WTC11 (cell line): ENCODE data around the gene TMEM144. TPM values are rescaled to one million over a fixed set of nuclear protein-coding genes. Genes with fewer than 3 reads are reported as not detected.

ENCODE experiments used
- ATAC-seq: fragments of 200-7000 bp; cut with Tn5 transposase; 2 replicates; pipeline ENCODE4 v1.10.0; 2021; ENCODE audit warnings: mild to moderate bottlenecking, moderate library complexity
- CTCF ChIA-PET: fragments of 300-600 bp; sonication (Branson Sonifier 250); formaldehyde crosslinking; loops from one replicate; lab custom pipeline; 2021; ENCODE audit warnings: antibody characterized with exemption; lab: Charles Lee
- POLR2A ChIA-PET: fragments of 350-600 bp; sonication (Branson Sonifier 250); formaldehyde crosslinking; loops from one replicate; lab custom pipeline; 2021; ENCODE audit warnings: antibody characterized with exemption; lab: Charles Lee
- DNase-seq: peaks from one replicate; pipeline ENCODE4 v3.0.0; 2021; ENCODE audit warnings: low spot score
- H3K27ac Mint-ChIP-seq: 2 replicates; pipeline ENCODE4 v1.8.0; 2021; ENCODE audit warnings: mixed read lengths
- H3K27me3 Mint-ChIP-seq: 2 replicates; pipeline ENCODE4 v1.8.0; 2021; ENCODE audit warnings: low read depth, mild to moderate bottlenecking, moderate library complexity, mixed read lengths
- H3K36me3 Mint-ChIP-seq: 2 replicates; pipeline ENCODE4 v1.8.0; 2021; ENCODE audit warnings: mixed read lengths
- H3K4me1 Mint-ChIP-seq: 2 replicates; pipeline ENCODE4 v1.8.0; 2022; ENCODE audit warnings: mixed read lengths
- H3K4me3 Mint-ChIP-seq: 2 replicates; pipeline ENCODE4 v1.8.0; 2021; ENCODE audit warnings: mild to moderate bottlenecking, moderate library complexity, mixed read lengths
- H3K9me3 Mint-ChIP-seq: 2 replicates; pipeline ENCODE4 v1.8.0; 2021; ENCODE audit warnings: mixed read lengths
- CBFB ChIP-seq: sonication (generic); formaldehyde crosslinking; IDR thresholded peaks from 2 replicates; pipeline ENCODE4 v1.8.1; 2022; ENCODE audit warnings: mild to moderate bottlenecking, low read depth, missing genetic modification reagents
- GABPB1 ChIP-seq: sonication (generic); formaldehyde crosslinking; IDR thresholded peaks from 2 replicates; pipeline ENCODE4 v1.8.1; 2023; ENCODE audit warnings: mild to moderate bottlenecking, missing genetic modification reagents
- GTF2I ChIP-seq: fragments of 250-450 bp; sonication (Bioruptor Pico); conservative IDR thresholded peaks from 2 replicates; pipeline ENCODE4 v1.4.0; 2021; ENCODE audit warnings: mild to moderate bottlenecking
- IRF2 ChIP-seq: sonication (generic); formaldehyde crosslinking; IDR thresholded peaks from 2 replicates; pipeline ENCODE4 v1.8.0; 2022; ENCODE audit warnings: low read depth, missing genetic modification reagents, borderline replicate concordance
- JAZF1 ChIP-seq: fragments of 250-450 bp; sonication (Bioruptor Pico); IDR thresholded peaks from 2 replicates; pipeline ENCODE4 v1.9.0; 2021; ENCODE audit warnings: moderate library complexity, mild to moderate bottlenecking, inconsistent platforms
- KAT7 ChIP-seq: sonication (generic); formaldehyde crosslinking; IDR thresholded peaks from 2 replicates; pipeline ENCODE4 v1.8.1; 2023; ENCODE audit warnings: missing genetic modification reagents, mild to moderate bottlenecking, borderline replicate concordance
- NR1H2 ChIP-seq: sonication (generic); formaldehyde crosslinking; IDR thresholded peaks from 2 replicates; pipeline ENCODE4 v1.9.0; 2021; ENCODE audit warnings: mild to moderate bottlenecking, moderate library complexity, missing genetic modification reagents
- NR2C2 ChIP-seq: sonication (generic); formaldehyde crosslinking; IDR thresholded peaks from 2 replicates; pipeline ENCODE4 v1.8.0; 2022; ENCODE audit warnings: mild to moderate bottlenecking, missing genetic modification reagents
- NR3C1 ChIP-seq: sonication (generic); formaldehyde crosslinking; conservative IDR thresholded peaks from 2 replicates; pipeline ENCODE4 v1.8.1; 2023; ENCODE audit warnings: low read depth, mild to moderate bottlenecking, missing genetic modification reagents
- RELA ChIP-seq: sonication (generic); formaldehyde crosslinking; IDR thresholded peaks from 2 replicates; pipeline ENCODE4 v1.8.1; 2022; ENCODE audit warnings: missing genetic modification reagents, mild to moderate bottlenecking, borderline replicate concordance
- RORB ChIP-seq: fragments of 250-450 bp; sonication (Bioruptor Pico); IDR thresholded peaks from 2 replicates; pipeline ENCODE4 v1.9.0; 2021; ENCODE audit warnings: mild to moderate bottlenecking
- SMAD3 ChIP-seq: sonication (generic); formaldehyde crosslinking; IDR thresholded peaks from 2 replicates; pipeline ENCODE4 v1.8.0; 2022; ENCODE audit warnings: missing genetic modification reagents, mild to moderate bottlenecking, borderline replicate concordance
- TEAD1 ChIP-seq: sonication (generic); formaldehyde crosslinking; IDR thresholded peaks from 2 replicates; pipeline ENCODE4 v1.8.0; 2022; ENCODE audit warnings: mild to moderate bottlenecking, missing genetic modification reagents
- ZNF416 ChIP-seq: fragments of 250-450 bp; sonication (Bioruptor Pico); IDR thresholded peaks from 2 replicates; pipeline ENCODE4 v1.9.0; 2021; ENCODE audit warnings: mild to moderate bottlenecking, inconsistent platforms
- total RNA-seq: library from RNA; stranded (reverse); gene quantifications from 3 replicates; pipeline ENCODE4 v1.2.3, GENCODE V29; 2021
- TF ChIP-seq, protein P1 (sequence below): sonication (generic); formaldehyde crosslinking; IDR thresholded peaks from 2 replicates; pipeline ENCODE4 v1.8.0; 2023; ENCODE audit warnings: mild to moderate bottlenecking, missing genetic modification reagents
- TF ChIP-seq, protein P2 (sequence below): sonication (generic); formaldehyde crosslinking; IDR thresholded peaks from 2 replicates; pipeline ENCODE4 v1.8.1; 2022; ENCODE audit warnings: mild to moderate bottlenecking, missing genetic modification reagents, moderate library complexity, borderline replicate concordance
- TF ChIP-seq, protein P3 (sequence below): sonication (generic); formaldehyde crosslinking; IDR thresholded peaks from 2 replicates; pipeline ENCODE4 v1.8.1; 2023; ENCODE audit warnings: mild to moderate bottlenecking, moderate library complexity, missing genetic modification reagents
- TF ChIP-seq, protein P4 (sequence below): sonication (generic); formaldehyde crosslinking; IDR thresholded peaks from 2 replicates; pipeline ENCODE4 v1.8.1; 2023; ENCODE audit warnings: mild to moderate bottlenecking, missing genetic modification reagents
- TF ChIP-seq, protein P5 (sequence below): sonication (generic); formaldehyde crosslinking; IDR thresholded peaks from 2 replicates; pipeline ENCODE4 v1.8.1; 2022; ENCODE audit warnings: missing genetic modification reagents, borderline replicate concordance

The TMEM144 gene
- total RNA-seq, 1 experiment from 2014 or later, result 3.8 TPM

DNA sequence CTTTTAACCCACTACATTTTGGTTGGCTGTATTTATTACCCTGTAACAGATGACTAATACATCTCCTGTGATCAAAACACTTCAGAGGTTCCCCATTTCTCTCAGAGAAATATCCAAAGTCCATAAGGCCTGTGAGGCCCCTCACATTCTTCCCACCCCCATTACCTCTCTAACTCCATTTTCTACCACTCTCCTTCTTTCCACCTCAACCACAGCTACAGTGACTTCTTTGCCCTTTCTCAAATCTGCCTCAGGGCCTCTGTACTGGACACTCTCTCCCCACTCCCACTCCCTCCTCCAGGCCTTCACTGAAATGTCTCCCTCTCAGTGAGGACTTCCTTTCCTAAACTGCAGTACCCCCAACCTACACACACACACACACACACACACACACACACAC, 8.4 kb upstream of the TMEM144 start:
- H3K4me3 Mint-ChIP-seq, result no peak overlapping the region
- no peak for DNase-seq
- TF ChIP-seq KAT7 (CRISPR knock-in tag), result no peak
- TF ChIP-seq TEAD1, result no peak
- TF ChIP-seq, protein P1, sequence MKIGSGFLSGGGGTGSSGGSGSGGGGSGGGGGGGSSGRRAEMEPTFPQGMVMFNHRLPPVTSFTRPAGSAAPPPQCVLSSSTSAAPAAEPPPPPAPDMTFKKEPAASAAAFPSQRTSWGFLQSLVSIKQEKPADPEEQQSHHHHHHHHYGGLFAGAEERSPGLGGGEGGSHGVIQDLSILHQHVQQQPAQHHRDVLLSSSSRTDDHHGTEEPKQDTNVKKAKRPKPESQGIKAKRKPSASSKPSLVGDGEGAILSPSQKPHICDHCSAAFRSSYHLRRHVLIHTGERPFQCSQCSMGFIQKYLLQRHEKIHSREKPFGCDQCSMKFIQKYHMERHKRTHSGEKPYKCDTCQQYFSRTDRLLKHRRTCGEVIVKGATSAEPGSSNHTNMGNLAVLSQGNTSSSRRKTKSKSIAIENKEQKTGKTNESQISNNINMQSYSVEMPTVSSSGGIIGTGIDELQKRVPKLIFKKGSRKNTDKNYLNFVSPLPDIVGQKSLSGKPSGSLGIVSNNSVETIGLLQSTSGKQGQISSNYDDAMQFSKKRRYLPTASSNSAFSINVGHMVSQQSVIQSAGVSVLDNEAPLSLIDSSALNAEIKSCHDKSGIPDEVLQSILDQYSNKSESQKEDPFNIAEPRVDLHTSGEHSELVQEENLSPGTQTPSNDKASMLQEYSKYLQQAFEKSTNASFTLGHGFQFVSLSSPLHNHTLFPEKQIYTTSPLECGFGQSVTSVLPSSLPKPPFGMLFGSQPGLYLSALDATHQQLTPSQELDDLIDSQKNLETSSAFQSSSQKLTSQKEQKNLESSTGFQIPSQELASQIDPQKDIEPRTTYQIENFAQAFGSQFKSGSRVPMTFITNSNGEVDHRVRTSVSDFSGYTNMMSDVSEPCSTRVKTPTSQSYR (CRISPR knock-in tag), result no peak
- TF ChIP-seq NR3C1 (CRISPR knock-in tag), result no peak
- TF ChIP-seq, protein P2, sequence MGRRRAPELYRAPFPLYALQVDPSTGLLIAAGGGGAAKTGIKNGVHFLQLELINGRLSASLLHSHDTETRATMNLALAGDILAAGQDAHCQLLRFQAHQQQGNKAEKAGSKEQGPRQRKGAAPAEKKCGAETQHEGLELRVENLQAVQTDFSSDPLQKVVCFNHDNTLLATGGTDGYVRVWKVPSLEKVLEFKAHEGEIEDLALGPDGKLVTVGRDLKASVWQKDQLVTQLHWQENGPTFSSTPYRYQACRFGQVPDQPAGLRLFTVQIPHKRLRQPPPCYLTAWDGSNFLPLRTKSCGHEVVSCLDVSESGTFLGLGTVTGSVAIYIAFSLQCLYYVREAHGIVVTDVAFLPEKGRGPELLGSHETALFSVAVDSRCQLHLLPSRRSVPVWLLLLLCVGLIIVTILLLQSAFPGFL (CRISPR knock-in tag), result no peak
- no peak for TF ChIP-seq CBFB (CRISPR knock-in tag)
- TF ChIP-seq RORB (CRISPR knock-in tag), result no peak
- ChIA-PET POLR2A (no interaction called here), CTCF (no interaction called here)
- no peak for ATAC-seq
- no peaks in the 10 kb centered on the region for H3K36me3 Mint-ChIP-seq
- peaks cover 4% of the 10 kb centered on the region for H3K4me1 Mint-ChIP-seq
- H3K9me3 Mint-ChIP-seq, result peaks cover 5% of the 10 kb centered on the region; the same call in 1 of the 2 replicates
- no peaks in the 10 kb centered on the region for H3K27me3 Mint-ChIP-seq
- H3K27ac Mint-ChIP-seq, result no peak overlapping the region

DNA sequence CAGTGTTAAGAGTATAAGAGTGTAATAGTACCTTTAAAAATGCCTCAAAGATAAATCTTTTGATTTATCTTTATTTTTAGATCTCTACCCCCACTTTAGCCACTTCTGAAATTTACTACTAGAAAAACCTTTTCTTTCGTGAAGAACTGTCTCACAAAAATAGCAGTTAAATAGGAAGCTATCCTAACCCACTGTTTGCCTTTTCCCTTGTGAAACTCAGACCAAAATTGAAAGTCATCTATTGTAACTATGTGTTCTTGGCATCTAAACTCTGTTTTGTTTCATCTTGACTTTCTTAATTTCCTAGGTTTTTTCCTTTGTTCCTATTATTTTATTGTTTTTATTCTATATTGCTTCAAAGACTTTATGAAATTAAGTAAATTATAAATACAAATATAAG, 7.8 kb upstream of the TMEM144 start:
- peaks cover 7% of the 10 kb centered on the region for H3K9me3 Mint-ChIP-seq
- no peak overlapping the region for H3K4me3 Mint-ChIP-seq
- CTCF ChIA-PET, result no interaction called here
- peaks cover 4% of the 10 kb centered on the region for H3K4me1 Mint-ChIP-seq
- no peak overlapping the region for H3K27ac Mint-ChIP-seq
- no peaks in the 10 kb centered on the region for H3K27me3 Mint-ChIP-seq
- TF ChIP-seq JAZF1 (CRISPR knock-in tag) (no peak), GABPB1 (CRISPR knock-in tag) (no peak), SMAD3 (CRISPR knock-in tag) (no peak), NR1H2 (CRISPR knock-in tag) (no peak), RELA (CRISPR knock-in tag) (no peak), ZNF416 (CRISPR knock-in tag) (no peak), IRF2 (CRISPR knock-in tag) (no peak), NR2C2 (CRISPR knock-in tag) (no peak), GTF2I (no peak), TEAD1 (no peak)
- TF ChIP-seq, protein P3, sequence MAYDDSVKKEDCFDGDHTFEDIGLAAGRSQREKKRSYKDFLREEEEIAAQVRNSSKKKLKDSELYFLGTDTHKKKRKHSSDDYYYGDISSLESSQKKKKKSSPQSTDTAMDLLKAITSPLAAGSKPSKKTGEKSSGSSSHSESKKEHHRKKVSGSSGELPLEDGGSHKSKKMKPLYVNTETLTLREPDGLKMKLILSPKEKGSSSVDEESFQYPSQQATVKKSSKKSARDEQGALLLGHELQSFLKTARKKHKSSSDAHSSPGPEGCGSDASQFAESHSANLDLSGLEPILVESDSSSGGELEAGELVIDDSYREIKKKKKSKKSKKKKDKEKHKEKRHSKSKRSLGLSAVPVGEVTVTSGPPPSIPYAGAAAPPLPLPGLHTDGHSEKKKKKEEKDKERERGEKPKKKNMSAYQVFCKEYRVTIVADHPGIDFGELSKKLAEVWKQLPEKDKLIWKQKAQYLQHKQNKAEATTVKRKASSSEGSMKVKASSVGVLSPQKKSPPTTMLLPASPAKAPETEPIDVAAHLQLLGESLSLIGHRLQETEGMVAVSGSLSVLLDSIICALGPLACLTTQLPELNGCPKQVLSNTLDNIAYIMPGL (CRISPR knock-in tag), result no peak
- TF ChIP-seq, protein P4, sequence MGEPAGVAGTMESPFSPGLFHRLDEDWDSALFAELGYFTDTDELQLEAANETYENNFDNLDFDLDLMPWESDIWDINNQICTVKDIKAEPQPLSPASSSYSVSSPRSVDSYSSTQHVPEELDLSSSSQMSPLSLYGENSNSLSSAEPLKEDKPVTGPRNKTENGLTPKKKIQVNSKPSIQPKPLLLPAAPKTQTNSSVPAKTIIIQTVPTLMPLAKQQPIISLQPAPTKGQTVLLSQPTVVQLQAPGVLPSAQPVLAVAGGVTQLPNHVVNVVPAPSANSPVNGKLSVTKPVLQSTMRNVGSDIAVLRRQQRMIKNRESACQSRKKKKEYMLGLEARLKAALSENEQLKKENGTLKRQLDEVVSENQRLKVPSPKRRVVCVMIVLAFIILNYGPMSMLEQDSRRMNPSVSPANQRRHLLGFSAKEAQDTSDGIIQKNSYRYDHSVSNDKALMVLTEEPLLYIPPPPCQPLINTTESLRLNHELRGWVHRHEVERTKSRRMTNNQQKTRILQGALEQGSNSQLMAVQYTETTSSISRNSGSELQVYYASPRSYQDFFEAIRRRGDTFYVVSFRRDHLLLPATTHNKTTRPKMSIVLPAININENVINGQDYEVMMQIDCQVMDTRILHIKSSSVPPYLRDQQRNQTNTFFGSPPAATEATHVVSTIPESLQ, result no peak
- TF ChIP-seq, protein P5, sequence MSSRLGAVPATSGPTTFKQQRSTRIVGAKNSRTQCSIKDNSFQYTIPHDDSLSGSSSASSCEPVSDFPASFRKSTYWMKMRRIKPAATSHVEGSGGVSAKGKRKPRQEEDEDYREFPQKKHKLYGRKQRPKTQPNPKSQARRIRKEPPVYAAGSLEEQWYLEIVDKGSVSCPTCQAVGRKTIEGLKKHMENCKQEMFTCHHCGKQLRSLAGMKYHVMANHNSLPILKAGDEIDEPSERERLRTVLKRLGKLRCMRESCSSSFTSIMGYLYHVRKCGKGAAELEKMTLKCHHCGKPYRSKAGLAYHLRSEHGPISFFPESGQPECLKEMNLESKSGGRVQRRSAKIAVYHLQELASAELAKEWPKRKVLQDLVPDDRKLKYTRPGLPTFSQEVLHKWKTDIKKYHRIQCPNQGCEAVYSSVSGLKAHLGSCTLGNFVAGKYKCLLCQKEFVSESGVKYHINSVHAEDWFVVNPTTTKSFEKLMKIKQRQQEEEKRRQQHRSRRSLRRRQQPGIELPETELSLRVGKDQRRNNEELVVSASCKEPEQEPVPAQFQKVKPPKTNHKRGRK (CRISPR knock-in tag), result no peak
- POLR2A ChIA-PET, result interaction anchor here (0.7 kb wide), 1 partner anchor 123 kb away, joined by 3 read pairs; no protein-coding TSS in a partner anchor
- no peaks in the 10 kb centered on the region for H3K36me3 Mint-ChIP-seq
- no peak for ATAC-seq
- no peak for DNase-seq
